ENCODE results near the gene TRAF3IP3. TPM values are rescaled to one million over a fixed set of nuclear protein-coding genes. Genes with fewer than 3 reads are reported as not detected.

TRAF3IP3 gene
- polyA plus RNA-seq, 2 of the 4 experiments (the other 2 are of a cell fraction): not detected

GRCh38 chr1:209769171-209769904, 13.5 kb downstream of the TRAF3IP3 start:
- 55% methylated on average over 13 of the region's 13 CpGs for WGBS (ENCODE audit: missing lambda C conversion rate)
- H3K27ac ChIP-seq: no peak overlapping the region
- no peaks in the 10 kb centered on the region for H3K9me3 ChIP-seq
- ChIA-PET POLR2A (no interaction called here), CTCF (interaction anchor here (1.4 to 1.5 kb wide), 2 partner anchors 11 kb away, joined by 3 to 5 read pairs; no protein-coding TSS in a partner anchor)
- FAIRE-seq (no peak), DNase-seq (ENCODE audit: low read depth in 1 of 2, low spot score in 1 of 2) (no peak), ATAC-seq (no peak)
- no peaks in the 10 kb centered on the region for H3K4me1 ChIP-seq
- H3K4me2 ChIP-seq: no peak overlapping the region
- TF ChIP-seq HMGXB4 (CRISPR knock-in tag; IDR thresholded peaks at IDR 0.05; ENCODE audit: borderline replicate concordance): no peak
- no peak for TF ChIP-seq HDAC2 (IDR thresholded peaks at IDR 0.05)
- TF ChIP-seq PBX3 (IDR thresholded peaks at IDR 0.05): no peak
- TF ChIP-seq, protein P1, sequence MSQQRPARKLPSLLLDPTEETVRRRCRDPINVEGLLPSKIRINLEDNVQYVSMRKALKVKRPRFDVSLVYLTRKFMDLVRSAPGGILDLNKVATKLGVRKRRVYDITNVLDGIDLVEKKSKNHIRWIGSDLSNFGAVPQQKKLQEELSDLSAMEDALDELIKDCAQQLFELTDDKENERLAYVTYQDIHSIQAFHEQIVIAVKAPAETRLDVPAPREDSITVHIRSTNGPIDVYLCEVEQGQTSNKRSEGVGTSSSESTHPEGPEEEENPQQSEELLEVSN (IDR thresholded peaks at IDR 0.05; ENCODE audit: borderline replicate concordance, low read depth): no peak
- no peak for TF ChIP-seq EHMT2 (IDR thresholded peaks at IDR 0.05; ENCODE audit: low read depth)
- TF ChIP-seq CBX8 (IDR thresholded peaks at IDR 0.05): no peak
- TF ChIP-seq HOXB5 (CRISPR knock-in tag; IDR thresholded peaks at IDR 0.05): no peak
- TF ChIP-seq MAX (IDR thresholded peaks at IDR 0.05): no peak
- TF ChIP-seq JUN (IDR thresholded peaks at IDR 0.05): no peak
- TF ChIP-seq ZC3H11A (IDR thresholded peaks at IDR 0.05): no peak
- no peak for TF ChIP-seq HOXA7 (CRISPR knock-in tag; IDR thresholded peaks at IDR 0.05)
- no peak for TF ChIP-seq RAD21 (conservative IDR thresholded peaks at IDR 0.05 in 1 of 2, IDR thresholded peaks at IDR 0.05 in 1 of 2)
- TF ChIP-seq RFX5 (IDR thresholded peaks at IDR 0.05): no peak
- TF ChIP-seq NPAS2 (CRISPR knock-in tag; IDR thresholded peaks at IDR 0.05; ENCODE audit: borderline replicate concordance): no peak
- TF ChIP-seq HEYL (CRISPR knock-in tag; IDR thresholded peaks at IDR 0.05): no peak
- TF ChIP-seq GATA3 (IDR thresholded peaks at IDR 0.05; ENCODE audit: borderline replicate concordance): no peak
- no peak overlapping the region for H3K4me3 ChIP-seq

GRCh38 chr1:209769971-209770370, 14.1 kb downstream of the TRAF3IP3 start:
- Histone ChIP-seq H3K27ac (no peak overlapping the region), H3K4me1 (no peaks in the 10 kb centered on the region), H3K9me3 (no peaks in the 10 kb centered on the region), H3K4me2 (no peak overlapping the region), H3K4me3 (no peak overlapping the region)
- ChIA-PET CTCF (no interaction called here), POLR2A (no interaction called here)
- 45% methylated on average over 7 of the region's 7 CpGs for WGBS (ENCODE audit: missing lambda C conversion rate)
- TF ChIP-seq ATOH8 (CRISPR knock-in tag; IDR thresholded peaks at IDR 0.05; ENCODE audit: low read depth) (no peak), TFCP2L1 (CRISPR knock-in tag; IDR thresholded peaks at IDR 0.05) (no peak), BCL3 (IDR thresholded peaks at IDR 0.05) (no peak), GATA3 (IDR thresholded peaks at IDR 0.05; ENCODE audit: borderline replicate concordance) (no peak), MAX (IDR thresholded peaks at IDR 0.05) (no peak), MYC (IDR thresholded peaks at IDR 0.05; ENCODE audit: borderline replicate concordance, low read length) (no peak), ZC3H11A (IDR thresholded peaks at IDR 0.05) (no peak), NR3C1 (IDR thresholded peaks at IDR 0.05) (no peak), FOSB (CRISPR knock-in tag; IDR thresholded peaks at IDR 0.05) (no peak), MAFK (IDR thresholded peaks at IDR 0.05; ENCODE audit: partially characterized antibody) (no peak), RFX5 (IDR thresholded peaks at IDR 0.05) (no peak), EHF (CRISPR knock-in tag; IDR thresholded peaks at IDR 0.05) (no peak), HEYL (CRISPR knock-in tag; IDR thresholded peaks at IDR 0.05) (no peak), TP53 (CRISPR knock-in tag; IDR thresholded peaks at IDR 0.05) (no peak), JUN (IDR thresholded peaks at IDR 0.05) (no peak), RAD21 (conservative IDR thresholded peaks at IDR 0.05 in 1 of 2, IDR thresholded peaks at IDR 0.05 in 1 of 2) (no peak)
- TF ChIP-seq, protein P2, sequence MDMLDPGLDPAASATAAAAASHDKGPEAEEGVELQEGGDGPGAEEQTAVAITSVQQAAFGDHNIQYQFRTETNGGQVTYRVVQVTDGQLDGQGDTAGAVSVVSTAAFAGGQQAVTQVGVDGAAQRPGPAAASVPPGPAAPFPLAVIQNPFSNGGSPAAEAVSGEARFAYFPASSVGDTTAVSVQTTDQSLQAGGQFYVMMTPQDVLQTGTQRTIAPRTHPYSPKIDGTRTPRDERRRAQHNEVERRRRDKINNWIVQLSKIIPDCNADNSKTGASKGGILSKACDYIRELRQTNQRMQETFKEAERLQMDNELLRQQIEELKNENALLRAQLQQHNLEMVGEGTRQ (IDR thresholded peaks at IDR 0.05): no peak
- DNase-seq (ENCODE audit: low read depth in 1 of 2, low spot score in 1 of 2): no peak
- no peak for FAIRE-seq
- ATAC-seq: no peak

Data from A549 (cell line).